Hindlimb muscle (tissue), 1 donor: ENCODE results near the gene STIL. TPM values are rescaled to one million over a fixed set of nuclear protein-coding genes. Genes with fewer than 3 reads are reported as not detected.
A peak's percentile ranks its signal among the peaks of the same experiment; 100 is the strongest.
"Not testable (repeated sequence)": the region's sequence is repeated elsewhere in the genome, so short reads cannot be mapped to it uniquely, and the experiment has no call there.

ENCODE experiments used
- DNase-seq: peaks from one replicate; pipeline ENCODE4 v3.0.0-alpha.2; 2013
- polyA plus RNA-seq: library from polyadenylated mRNA; unstranded; fragments of 120-200 nt; gene quantifications from one replicate; pipeline ENCODE4 v1.2.1, GENCODE V29; 2013; ENCODE audit not compliant: insufficient read length

The STIL gene
- 3.9 TPM for polyA plus RNA-seq

GRCh38 chr1:47313915-47314664 lies at the start of gene STIL:
TSS of gene STIL (minus strand) at chr1:47314147. CDS start at chr1:47310319, 3,828 bp downstream.
- peak; percentile 99 for DNase-seq

- DNase-seq = no peak
Observed at GRCh38 chr1:47362828-47363227, 48.9 kb upstream of the STIL start.

- no peak for DNase-seq
Observed at GRCh38 chr1:47361380-47361779, 47.4 kb upstream of the STIL start.

GRCh38 chr1:47351305-47351704 lies 37.4 kb upstream of the STIL start:
- no peak for DNase-seq

GRCh38 chr1:47348246-47348645 lies 34.3 kb upstream of the STIL start:
- DNase-seq = no peak

- DNase-seq = no peak
Observed at GRCh38 chr1:47347735-47348134, 33.8 kb upstream of the STIL start.

GRCh38 chr1:47346979-47347378 lies 33.0 kb upstream of the STIL start:
- DNase-seq = not testable (repeated sequence)

GRCh38 chr1:47340227-47340626 lies 26.3 kb upstream of the STIL start:
- no peak for DNase-seq

- DNase-seq = no peak
Observed at GRCh38 chr1:47338249-47339077, 24.5 kb upstream of the STIL start.

- DNase-seq = no peak
Observed at GRCh38 chr1:47337350-47337749, 23.4 kb upstream of the STIL start.

- no peak for DNase-seq
Observed at GRCh38 chr1:47334765-47335435, 21.0 kb upstream of the STIL start.

- DNase-seq = peak; percentile 92
Observed at GRCh38 chr1:47333922-47334764, 20.2 kb upstream of the STIL start.

GRCh38 chr1:47333578-47333921 lies 19.6 kb upstream of the STIL start, which contains the start of gene CMPK1:
TSS of gene CMPK1 (plus strand) at chr1:47333790. CDS start at chr1:47333946, 156 bp downstream.
- DNase-seq = peak; percentile 87

- no peak for DNase-seq
Observed at GRCh38 chr1:47332779-47333577, 19.0 kb upstream of the STIL start.

- no peak for DNase-seq
Observed at GRCh38 chr1:47331875-47332274, 17.9 kb upstream of the STIL start.

- DNase-seq = no peak
Observed at GRCh38 chr1:47330212-47330611, 16.3 kb upstream of the STIL start.

- DNase-seq = no peak
Observed at GRCh38 chr1:47328992-47329391, 15.0 kb upstream of the STIL start.

- no peak for DNase-seq
Observed at GRCh38 chr1:47326271-47326670, 12.3 kb upstream of the STIL start.

GRCh38 chr1:47325528-47325927 lies 11.6 kb upstream of the STIL start:
- DNase-seq = no peak

GRCh38 chr1:47324682-47325081 lies 10.7 kb upstream of the STIL start:
- no peak for DNase-seq

- no peak for DNase-seq
Observed at GRCh38 chr1:47323599-47324031, 9.7 kb upstream of the STIL start.
